ENCODE results near the gene SGMS1. TPM values are rescaled to one million over a fixed set of nuclear protein-coding genes. Genes with fewer than 3 reads are reported as not detected.

SGMS1 gene
- total and polyA plus RNA-seq, 4 donors, result 15.8 to 142 (median 41.3) TPM

DNA sequence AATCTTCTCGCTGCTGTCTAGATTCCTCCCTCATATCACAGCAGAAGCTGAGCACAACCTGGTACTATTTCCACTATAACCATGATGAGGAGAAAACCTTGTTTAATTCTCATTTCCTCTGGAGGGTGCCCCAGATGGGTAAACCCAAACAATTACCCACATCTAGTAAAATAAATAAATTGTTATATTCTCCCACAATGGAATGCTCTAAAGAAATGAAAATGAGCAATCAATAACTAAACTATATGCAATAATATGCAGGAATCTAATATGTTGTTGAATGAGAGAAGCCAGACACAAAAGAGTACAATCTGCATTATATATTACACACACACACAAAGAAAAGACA, 37.0 kb downstream of the SGMS1 start:
- 44 to 51% methylated on average over 1 of the region's 1 CpG for WGBS, 2 donors
- Histone ChIP-seq H3K27ac (ENCODE audit: low read depth in 1 of 2, low read length in 1 of 2) (no peak overlapping the region), H3K9ac (ENCODE audit: insufficient read depth in 1 of 2, low read length in 2 of 2) (no peak overlapping the region), H3K4me3 (no peak overlapping the region), H3K4me1 (ENCODE audit: control insufficient read depth in 5 of 5, insufficient read depth in 5 of 5, low read length in 5 of 5) (no peaks in the 10 kb centered on the region), H3K9me3 (ENCODE audit: control insufficient read depth in 4 of 4, insufficient read depth in 3 of 4, low read length in 3 of 4) (no peaks in the 10 kb centered on the region), H3K36me3 (ENCODE audit: control insufficient read depth in 4 of 4, insufficient read depth in 4 of 4, low read length in 4 of 4) (peaks cover 0 to 7% (median 3%) of the 10 kb centered on the region in 4 donors), H3K27me3 (ENCODE audit: control insufficient read depth in 3 of 3, insufficient read depth in 3 of 3, low read length in 2 of 3) (no peaks in the 10 kb centered on the region)
- DNase-seq, result no peak
- no peak for ATAC-seq (ENCODE audit: insufficient read depth, low FRiP score)
- TF ChIP-seq, protein P1, sequence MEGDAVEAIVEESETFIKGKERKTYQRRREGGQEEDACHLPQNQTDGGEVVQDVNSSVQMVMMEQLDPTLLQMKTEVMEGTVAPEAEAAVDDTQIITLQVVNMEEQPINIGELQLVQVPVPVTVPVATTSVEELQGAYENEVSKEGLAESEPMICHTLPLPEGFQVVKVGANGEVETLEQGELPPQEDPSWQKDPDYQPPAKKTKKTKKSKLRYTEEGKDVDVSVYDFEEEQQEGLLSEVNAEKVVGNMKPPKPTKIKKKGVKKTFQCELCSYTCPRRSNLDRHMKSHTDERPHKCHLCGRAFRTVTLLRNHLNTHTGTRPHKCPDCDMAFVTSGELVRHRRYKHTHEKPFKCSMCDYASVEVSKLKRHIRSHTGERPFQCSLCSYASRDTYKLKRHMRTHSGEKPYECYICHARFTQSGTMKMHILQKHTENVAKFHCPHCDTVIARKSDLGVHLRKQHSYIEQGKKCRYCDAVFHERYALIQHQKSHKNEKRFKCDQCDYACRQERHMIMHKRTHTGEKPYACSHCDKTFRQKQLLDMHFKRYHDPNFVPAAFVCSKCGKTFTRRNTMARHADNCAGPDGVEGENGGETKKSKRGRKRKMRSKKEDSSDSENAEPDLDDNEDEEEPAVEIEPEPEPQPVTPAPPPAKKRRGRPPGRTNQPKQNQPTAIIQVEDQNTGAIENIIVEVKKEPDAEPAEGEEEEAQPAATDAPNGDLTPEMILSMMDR (IDR thresholded peaks at IDR 0.05; ENCODE audit: control extremely low read depth, extremely low read depth), result no peak

DNA sequence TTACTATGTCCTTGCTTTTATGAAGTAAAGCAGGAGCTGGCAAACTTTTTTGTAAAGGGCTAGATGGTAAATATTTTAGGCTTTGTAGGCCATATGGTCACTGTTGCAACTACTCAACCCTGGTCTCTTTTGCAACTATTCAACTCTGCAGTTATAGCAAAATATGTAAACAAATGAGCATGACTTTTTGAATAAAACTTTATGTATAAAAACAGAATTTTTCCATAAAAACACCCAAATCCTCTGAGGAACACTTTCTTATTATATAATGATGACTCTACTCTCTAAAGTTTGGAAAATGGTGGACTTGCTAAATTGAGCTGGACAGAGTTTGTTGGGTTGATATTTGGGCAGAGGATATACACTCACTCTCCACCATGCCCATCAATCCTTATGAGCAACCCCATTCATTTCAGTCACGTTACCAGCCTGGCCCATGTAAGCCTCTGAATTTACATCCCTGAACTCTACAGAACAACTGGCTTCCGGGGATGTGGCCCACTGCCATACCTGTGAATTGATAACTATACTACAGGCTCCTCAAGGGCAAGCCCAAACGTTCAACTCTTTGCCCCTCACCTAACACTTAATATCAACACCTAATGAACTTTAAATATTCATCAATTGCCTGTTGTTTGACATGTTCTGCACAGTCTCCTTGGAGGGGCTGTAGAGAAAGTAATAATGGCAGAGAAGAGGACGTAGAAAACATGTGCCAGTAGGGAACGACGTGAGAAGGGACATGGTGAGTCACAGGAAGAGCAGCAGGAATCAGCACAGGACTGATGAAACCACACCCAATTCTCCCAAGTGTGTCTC, 37.6 kb downstream of the SGMS1 start:
- Histone ChIP-seq H3K9me3 (ENCODE audit: control insufficient read depth in 4 of 4, insufficient read depth in 3 of 4, low read length in 3 of 4) (no peaks in the 10 kb centered on the region), H3K36me3 (ENCODE audit: control insufficient read depth in 4 of 4, insufficient read depth in 4 of 4, low read length in 4 of 4) (peaks cover 0 to 7% (median 3%) of the 10 kb centered on the region in 4 donors), H3K27ac (ENCODE audit: low read depth in 1 of 2, low read length in 1 of 2) (peak overlapping the region in 1 of 2 donors; percentile 28), H3K4me3 (no peak overlapping the region), H3K9ac (ENCODE audit: insufficient read depth in 1 of 2, low read length in 2 of 2) (no peak overlapping the region), H3K4me1 (ENCODE audit: control insufficient read depth in 5 of 5, insufficient read depth in 5 of 5, low read length in 5 of 5) (peaks cover 0 to 4% (median under 1%) of the 10 kb centered on the region in 5 donors), H3K27me3 (ENCODE audit: control insufficient read depth in 3 of 3, insufficient read depth in 3 of 3, low read length in 2 of 3) (no peaks in the 10 kb centered on the region)
- WGBS, 2 donors, result 57 to 75% methylated on average over 6 of the region's 6 CpGs
- DNase-seq (no peak), ATAC-seq (ENCODE audit: insufficient read depth, low FRiP score) (no peak)
- TF ChIP-seq, protein P1 (IDR thresholded peaks at IDR 0.05; ENCODE audit: control extremely low read depth, extremely low read depth), result no peak

DNA sequence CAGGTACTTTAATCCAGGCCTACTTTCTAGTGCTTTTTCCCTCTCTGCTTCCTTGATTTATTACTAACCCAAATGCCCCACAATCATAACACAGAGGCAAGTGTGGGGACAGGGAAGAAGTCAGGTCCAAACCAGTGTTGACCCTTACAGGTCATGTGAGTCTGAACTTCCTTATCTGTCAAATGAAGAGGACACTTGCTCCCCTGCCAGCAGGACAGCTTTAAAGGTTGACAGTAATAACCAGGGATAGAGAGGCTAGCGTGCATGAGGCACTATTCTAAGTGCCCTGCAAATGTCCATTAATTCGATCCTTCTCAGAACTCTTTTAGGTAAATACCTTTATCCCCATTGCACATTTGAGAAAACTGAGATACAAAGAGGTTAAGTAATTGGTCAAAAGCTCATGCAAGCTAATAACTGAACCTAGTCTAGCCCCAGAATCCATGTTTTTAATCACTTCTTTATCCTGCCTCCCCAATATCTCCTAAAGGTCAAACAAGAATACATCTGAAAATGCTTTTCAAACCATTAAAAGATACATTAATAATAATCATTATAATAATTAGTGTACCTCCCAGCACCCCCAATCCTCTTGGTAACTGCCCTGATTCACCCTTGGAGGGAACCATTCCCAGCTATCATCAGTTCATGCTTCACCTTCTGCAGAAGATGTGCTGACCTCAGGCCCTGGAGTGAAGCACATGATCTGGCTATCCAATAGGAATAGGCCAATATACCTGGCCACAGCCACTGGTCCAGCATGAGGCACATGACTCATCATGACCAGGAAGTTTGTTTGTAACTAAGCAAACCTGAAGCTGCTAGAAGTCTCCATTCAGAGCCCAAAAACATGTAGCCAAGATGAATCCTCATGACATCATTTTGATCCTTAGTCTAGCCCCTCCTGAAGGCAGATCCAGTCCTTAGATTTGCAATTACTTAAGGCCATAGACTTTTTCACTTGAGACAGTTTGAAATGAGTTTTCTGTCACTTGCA, 40.7 kb downstream of the SGMS1 start:
- TF ChIP-seq, protein P1 (IDR thresholded peaks at IDR 0.05; ENCODE audit: control extremely low read depth, extremely low read depth), result no peak
- WGBS, 2 donors, result 95 to 97% methylated on average over 2 of the region's 2 CpGs
- no peak for DNase-seq
- H3K27me3 ChIP-seq (ENCODE audit: control insufficient read depth in 3 of 3, insufficient read depth in 3 of 3, low read length in 2 of 3), result no peaks in the 10 kb centered on the region
- no peak overlapping the region for H3K9ac ChIP-seq (ENCODE audit: insufficient read depth in 1 of 2, low read length in 2 of 2)
- peak overlapping the region in 1 of 2 donors; percentile 1 for H3K27ac ChIP-seq (ENCODE audit: low read depth in 1 of 2, low read length in 1 of 2)
- H3K9me3 ChIP-seq (ENCODE audit: control insufficient read depth in 4 of 4, insufficient read depth in 3 of 4, low read length in 3 of 4), result no peaks in the 10 kb centered on the region
- H3K36me3 ChIP-seq (ENCODE audit: control insufficient read depth in 4 of 4, insufficient read depth in 4 of 4, low read length in 4 of 4), result no peaks in the 10 kb centered on the region
- ATAC-seq (ENCODE audit: insufficient read depth, low FRiP score), result no peak
- peaks cover under 1 to 23% (median 4%) of the 10 kb centered on the region in 5 donors for H3K4me1 ChIP-seq (ENCODE audit: control insufficient read depth in 5 of 5, insufficient read depth in 5 of 5, low read length in 5 of 5)
- no peak overlapping the region for H3K4me3 ChIP-seq

All from lung (tissue), 12 donors.